Measurements from ENCODE around the gene TMED7.

The TMED7 gene

DNA sequence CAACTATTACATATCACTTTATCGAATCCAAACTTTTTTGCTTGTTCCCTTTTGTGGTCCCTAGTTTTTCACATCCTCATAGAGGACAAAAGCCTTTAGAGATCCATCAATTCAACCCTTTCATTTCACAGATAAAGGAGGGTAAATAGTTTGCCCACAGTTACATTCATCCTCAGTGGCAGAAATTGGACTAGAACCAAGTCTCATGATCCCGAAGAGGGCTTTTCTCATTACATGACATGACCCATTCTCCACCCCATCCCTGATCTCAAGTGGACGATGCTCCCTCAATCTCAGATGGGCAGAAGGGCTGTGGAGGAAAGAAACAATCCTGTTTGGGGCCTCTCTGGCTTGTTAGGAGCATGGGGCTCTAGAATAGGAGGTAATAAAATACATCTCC lies 46.6 kb downstream of the TMED7 start:
- no peak for DNase-seq

- no peak for DNase-seq
Observed at GRCh38 chr5:115578657-115579056, 47.2 kb downstream of the TMED7 start.

DNA sequence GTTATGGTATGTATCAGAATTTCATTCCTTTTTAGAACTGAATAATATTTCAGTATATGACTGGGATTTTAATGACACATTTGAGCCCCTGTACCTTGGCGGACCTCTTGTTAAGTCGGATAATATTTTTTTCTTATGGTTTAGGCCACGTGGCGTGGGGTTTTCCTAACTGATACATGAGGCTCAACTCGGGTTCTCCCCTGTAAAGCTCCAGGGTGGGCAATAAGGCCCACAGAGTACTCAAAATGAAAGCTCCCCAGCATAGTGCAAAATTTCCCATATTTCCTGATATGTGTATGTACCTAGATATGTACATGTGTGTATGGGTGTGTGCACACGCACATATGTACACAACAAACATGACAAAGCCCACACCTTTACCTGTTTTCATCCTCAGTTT lies 48.1 kb downstream of the TMED7 start:
- DNase-seq: no peak

GRCh38 chr5:115577329-115577728 lies 48.5 kb downstream of the TMED7 start:
- no peak for DNase-seq

- DNase-seq: no peak
Observed at GRCh38 chr5:115575167-115576070, 50.4 kb downstream of the TMED7 start.

GRCh38 chr5:115573133-115573532 lies 52.7 kb downstream of the TMED7 start:
- no peak for DNase-seq

DNA sequence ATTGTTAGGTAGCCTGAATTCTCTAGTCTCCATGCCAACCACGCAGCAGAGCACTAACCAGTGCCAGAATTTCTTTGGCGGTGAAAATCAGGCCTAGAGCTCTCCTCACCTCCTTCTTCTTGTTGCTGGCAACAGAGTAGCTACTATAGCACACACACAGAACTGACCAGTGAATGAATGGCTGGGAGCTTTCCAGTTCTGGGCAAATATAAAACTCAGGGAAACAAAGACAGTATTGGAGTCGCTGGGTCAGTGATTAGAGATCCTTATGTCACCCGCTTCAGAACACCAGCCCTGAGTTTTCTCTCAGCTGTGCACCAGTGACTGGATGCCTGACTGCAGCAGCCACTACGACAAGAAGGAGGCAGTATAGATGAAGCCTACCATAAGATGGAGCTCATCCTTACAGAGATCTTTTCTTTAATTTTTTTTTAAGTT lies 54.4 kb downstream of the TMED7 start:
- no peak for DNase-seq

GRCh38 chr5:115568668-115569067 lies 57.2 kb downstream of the TMED7 start:
- no peak for DNase-seq

DNA sequence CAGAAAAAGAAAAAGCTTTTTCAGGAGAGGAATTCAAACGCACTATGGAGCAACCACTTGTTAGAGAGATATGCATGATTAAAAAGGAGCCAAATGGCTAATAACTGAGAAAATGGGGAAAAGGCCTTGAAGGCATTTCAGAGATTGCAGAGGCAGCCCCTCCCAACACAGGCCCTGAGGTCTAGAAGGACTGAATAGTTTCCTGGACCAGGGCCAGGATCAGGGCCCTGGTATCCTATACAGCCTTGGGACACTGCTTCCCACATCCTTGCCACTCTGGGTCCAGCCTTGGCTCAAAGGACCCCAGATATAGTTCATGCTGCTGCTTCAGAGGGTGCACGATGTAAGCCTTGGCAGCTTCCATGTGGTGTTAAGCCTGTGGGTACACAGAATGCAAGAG lies 60.6 kb downstream of the TMED7 start:
- no peak for DNase-seq

All from stimulated activated CD4-positive, alpha-beta T cell treated with anti-CD3 and anti-CD28 coated beads, Interleukin-2, amount 100 ng/mL, for 48 hours (primary cell).